Measurements from ENCODE around the gene CCDC66.
"Not testable (repeated sequence)": the region's sequence is repeated elsewhere in the genome, so short reads cannot be mapped to it uniquely, and the experiment has no call there.

The CCDC66 gene

GRCh38 chr3:56595975-56596840 lies 39.2 kb downstream of the CCDC66 start:
- H3K9me3 ChIP-seq (ENCODE audit: control insufficient read depth, insufficient read depth, low read depth, low read length): no peaks in the 10 kb centered on the region
- ChIA-PET CTCF (no interaction called here), POLR2A (no interaction called here)
- no peak overlapping the region for H3K4me3 ChIP-seq (ENCODE audit: low read depth, low read length)
- no peaks in the 10 kb centered on the region for H3K4me1 ChIP-seq (ENCODE audit: control insufficient read depth, insufficient read depth, low read length)
- H3K27ac ChIP-seq (ENCODE audit: extremely low read depth, low read depth, low read length): no peak overlapping the region
- peaks cover 15 to 50% of the 10 kb centered on the region in 2 experiments for H3K36me3 ChIP-seq (ENCODE audit: control insufficient read depth in 2 of 2, insufficient read depth in 1 of 2, low read length in 2 of 2)
- TF ChIP-seq KLF17 (tag by site-specific recombination; IDR thresholded peaks at IDR 0.05) (no peak), ZBTB8A (tag by site-specific recombination; IDR thresholded peaks at IDR 0.05) (no peak), ZNF221 (tag by site-specific recombination; IDR thresholded peaks at IDR 0.05; ENCODE audit: borderline replicate concordance) (no peak), ZSCAN23 (tag by site-specific recombination; IDR thresholded peaks at IDR 0.05) (no peak), ZNF837 (tag by site-specific recombination; IDR thresholded peaks at IDR 0.05) (no peak), ZNF501 (tag by site-specific recombination; IDR thresholded peaks at IDR 0.05) (no peak)
- TF ChIP-seq, protein P1, sequence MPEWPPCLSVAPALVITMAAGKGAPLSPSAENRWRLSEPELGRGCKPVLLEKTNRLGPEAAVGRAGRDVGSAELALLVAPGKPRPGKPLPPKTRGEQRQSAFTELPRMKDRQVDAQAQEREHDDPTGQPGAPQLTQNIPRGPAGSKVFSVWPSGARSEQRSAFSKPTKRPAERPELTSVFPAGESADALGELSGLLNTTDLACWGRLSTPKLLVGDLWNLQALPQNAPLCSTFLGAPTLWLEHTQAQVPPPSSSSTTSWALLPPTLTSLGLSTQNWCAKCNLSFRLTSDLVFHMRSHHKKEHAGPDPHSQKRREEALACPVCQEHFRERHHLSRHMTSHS (tag by site-specific recombination; IDR thresholded peaks at IDR 0.05): no peak

DNA sequence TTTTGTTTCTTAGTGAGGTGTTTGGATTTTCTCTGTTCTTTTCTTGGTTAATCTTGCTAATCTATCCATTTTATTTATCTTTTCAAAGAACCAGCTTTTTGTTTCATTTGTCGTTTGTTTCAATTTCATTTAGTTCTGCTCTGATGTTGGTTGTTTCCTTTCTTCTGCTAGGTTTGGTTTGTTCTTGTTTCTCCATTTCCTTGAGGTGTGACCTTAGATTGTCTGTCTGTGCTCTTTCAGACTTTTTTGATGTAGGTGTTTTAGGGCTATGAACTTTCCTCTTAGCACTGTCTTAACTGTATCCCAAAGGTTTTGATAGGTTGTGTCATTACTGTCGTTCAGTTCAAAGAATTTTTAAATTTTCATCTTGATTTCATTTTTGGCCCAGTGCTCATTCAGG lies 51.5 kb downstream of the CCDC66 start:
- peaks cover 0 to 51% of the 10 kb centered on the region in 2 experiments; a peak in 2 of 3 replicates for H3K36me3 ChIP-seq (ENCODE audit: control insufficient read depth in 2 of 2, insufficient read depth in 1 of 2, low read length in 2 of 2)
- H3K4me1 ChIP-seq (ENCODE audit: control insufficient read depth, insufficient read depth, low read length); H3K4me3 ChIP-seq (ENCODE audit: low read depth, low read length); H3K27ac ChIP-seq (ENCODE audit: extremely low read depth, low read depth, low read length); H3K9me3 ChIP-seq (ENCODE audit: control insufficient read depth, insufficient read depth, low read depth, low read length); POLR2A ChIA-PET; CTCF ChIA-PET: not testable (repeated sequence)

- peaks cover 2 to 57% of the 10 kb centered on the region in 2 experiments for H3K36me3 ChIP-seq (ENCODE audit: control insufficient read depth in 2 of 2, insufficient read depth in 1 of 2, low read length in 2 of 2)
- H3K4me1 ChIP-seq (ENCODE audit: control insufficient read depth, insufficient read depth, low read length): 0 out of 2 replicates have a peak, but pooled peaks cover 2% of the 10 kb centered on the region
- H3K9me3 ChIP-seq (ENCODE audit: control insufficient read depth, insufficient read depth, low read depth, low read length): no peaks in the 10 kb centered on the region
- ChIA-PET POLR2A (no interaction called here), CTCF (no interaction called here)
- H3K27ac ChIP-seq (ENCODE audit: extremely low read depth, low read depth, low read length): no peak overlapping the region
- no peak for TF ChIP-seq ZNF560 (tag by site-specific recombination; IDR thresholded peaks at IDR 0.05; ENCODE audit: borderline replicate concordance)
- TF ChIP-seq ZNF629 (tag by site-specific recombination; IDR thresholded peaks at IDR 0.05): no peak
- TF ChIP-seq ZNF394 (tag by site-specific recombination; IDR thresholded peaks at IDR 0.05; ENCODE audit: borderline replicate concordance): no peak
- no peak for TF ChIP-seq ZNF610 (tag by site-specific recombination; IDR thresholded peaks at IDR 0.05; ENCODE audit: borderline replicate concordance)
- TF ChIP-seq ZNF777 (tag by site-specific recombination; IDR thresholded peaks at IDR 0.05; ENCODE audit: borderline replicate concordance): no peak
- TF ChIP-seq BCL11A (tag by site-specific recombination; IDR thresholded peaks at IDR 0.05; ENCODE audit: low read depth): no peak
- TF ChIP-seq ZBTB7A (tag by site-specific recombination; IDR thresholded peaks at IDR 0.05; ENCODE audit: low read depth): no peak
- TF ChIP-seq, protein P2, sequence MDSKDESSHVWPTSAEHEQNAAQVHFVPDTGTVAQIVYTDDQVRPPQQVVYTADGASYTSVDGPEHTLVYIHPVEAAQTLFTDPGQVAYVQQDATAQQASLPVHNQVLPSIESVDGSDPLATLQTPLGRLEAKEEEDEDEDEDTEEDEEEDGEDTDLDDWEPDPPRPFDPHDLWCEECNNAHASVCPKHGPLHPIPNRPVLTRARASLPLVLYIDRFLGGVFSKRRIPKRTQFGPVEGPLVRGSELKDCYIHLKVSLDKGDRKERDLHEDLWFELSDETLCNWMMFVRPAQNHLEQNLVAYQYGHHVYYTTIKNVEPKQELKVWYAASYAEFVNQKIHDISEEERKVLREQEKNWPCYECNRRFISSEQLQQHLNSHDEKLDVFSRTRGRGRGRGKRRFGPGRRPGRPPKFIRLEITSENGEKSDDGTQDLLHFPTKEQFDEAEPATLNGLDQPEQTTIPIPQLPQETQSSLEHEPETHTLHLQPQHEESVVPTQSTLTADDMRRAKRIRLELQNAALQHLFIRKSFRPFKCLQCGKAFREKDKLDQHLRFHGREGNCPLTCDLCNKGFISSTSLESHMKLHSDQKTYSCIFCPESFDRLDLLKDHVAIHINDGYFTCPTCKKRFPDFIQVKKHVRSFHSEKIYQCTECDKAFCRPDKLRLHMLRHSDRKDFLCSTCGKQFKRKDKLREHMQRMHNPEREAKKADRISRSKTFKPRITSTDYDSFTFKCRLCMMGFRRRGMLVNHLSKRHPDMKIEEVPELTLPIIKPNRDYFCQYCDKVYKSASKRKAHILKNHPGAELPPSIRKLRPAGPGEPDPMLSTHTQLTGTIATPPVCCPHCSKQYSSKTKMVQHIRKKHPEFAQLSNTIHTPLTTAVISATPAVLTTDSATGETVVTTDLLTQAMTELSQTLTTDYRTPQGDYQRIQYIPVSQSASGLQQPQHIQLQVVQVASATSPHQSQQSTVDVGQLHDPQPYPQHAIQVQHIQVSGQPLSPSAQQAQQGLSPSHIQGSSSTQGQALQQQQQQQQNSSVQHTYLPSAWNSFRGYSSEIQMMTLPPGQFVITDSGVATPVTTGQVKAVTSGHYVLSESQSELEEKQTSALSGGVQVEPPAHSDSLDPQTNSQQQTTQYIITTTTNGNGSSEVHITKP (tag by site-specific recombination; IDR thresholded peaks at IDR 0.05): no peak
- no peak overlapping the region for H3K4me3 ChIP-seq (ENCODE audit: low read depth, low read length)
These were observed 53.8 kb downstream of the CCDC66 start for GRCh38 chr3:56610669-56611335.

Data from HEK293 (cell line).